Mammary epithelial cell (primary cell): ENCODE data around the gene DCDC2C.

Experiments
- EZH2 ChIP-seq: IDR thresholded peaks from 2 replicates; pipeline ENCODE4 v1.6.1; 2012; ENCODE audit warnings: low read length, inconsistent platforms, borderline replicate concordance
- TF ChIP-seq, protein P1 (sequence below), 2 donors: IDR thresholded peaks in 1 of 2; conservative IDR thresholded peaks in 1 of 2; 2 replicates each; pipeline ENCODE4 v1.5.1; 2011 to 2012; ENCODE audit warnings: inconsistent platforms in 2 of 2, low read length in 2 of 2, mild to moderate bottlenecking in 2 of 2, control low read depth in 1 of 2, low read depth in 1 of 2; ENCODE audit not compliant: insufficient read depth in 1 of 2; ENCODE audit errors: extremely low read depth in 1 of 2

DNA sequence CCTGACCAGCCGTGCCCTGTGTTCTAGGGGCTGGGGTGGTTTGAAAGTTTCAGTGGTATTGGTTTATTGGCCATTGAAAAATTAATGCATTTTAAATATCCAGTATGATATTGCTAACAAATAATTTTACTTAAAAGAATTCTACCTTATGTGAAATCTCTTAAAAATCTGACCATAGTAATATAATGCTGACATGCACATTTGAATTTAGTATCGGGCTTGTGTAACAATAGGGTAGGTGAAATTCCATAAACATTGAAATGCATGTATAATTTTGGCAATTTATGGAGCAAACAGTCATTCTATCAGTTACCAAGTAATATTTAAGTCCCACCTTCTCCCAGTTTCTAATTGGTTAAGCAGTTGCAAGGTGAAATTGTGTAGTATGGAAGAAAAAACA is 170.5 kb downstream of the DCDC2C start:
- TF ChIP-seq EZH2 = no peak
- TF ChIP-seq, protein P1, sequence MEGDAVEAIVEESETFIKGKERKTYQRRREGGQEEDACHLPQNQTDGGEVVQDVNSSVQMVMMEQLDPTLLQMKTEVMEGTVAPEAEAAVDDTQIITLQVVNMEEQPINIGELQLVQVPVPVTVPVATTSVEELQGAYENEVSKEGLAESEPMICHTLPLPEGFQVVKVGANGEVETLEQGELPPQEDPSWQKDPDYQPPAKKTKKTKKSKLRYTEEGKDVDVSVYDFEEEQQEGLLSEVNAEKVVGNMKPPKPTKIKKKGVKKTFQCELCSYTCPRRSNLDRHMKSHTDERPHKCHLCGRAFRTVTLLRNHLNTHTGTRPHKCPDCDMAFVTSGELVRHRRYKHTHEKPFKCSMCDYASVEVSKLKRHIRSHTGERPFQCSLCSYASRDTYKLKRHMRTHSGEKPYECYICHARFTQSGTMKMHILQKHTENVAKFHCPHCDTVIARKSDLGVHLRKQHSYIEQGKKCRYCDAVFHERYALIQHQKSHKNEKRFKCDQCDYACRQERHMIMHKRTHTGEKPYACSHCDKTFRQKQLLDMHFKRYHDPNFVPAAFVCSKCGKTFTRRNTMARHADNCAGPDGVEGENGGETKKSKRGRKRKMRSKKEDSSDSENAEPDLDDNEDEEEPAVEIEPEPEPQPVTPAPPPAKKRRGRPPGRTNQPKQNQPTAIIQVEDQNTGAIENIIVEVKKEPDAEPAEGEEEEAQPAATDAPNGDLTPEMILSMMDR (conservative IDR thresholded peaks at IDR 0.05 in 1 of 2, IDR thresholded peaks at IDR 0.05 in 1 of 2; ENCODE audit: extremely low read depth in 1 of 2, insufficient read depth in 1 of 2, low read depth in 1 of 2, low read length in 2 of 2) = no peak
